Natural killer cell (primary cell): ENCODE data around the gene SUPT16H. TPM values are rescaled to one million over a fixed set of nuclear protein-coding genes. Genes with fewer than 3 reads are reported as not detected.
A peak's percentile ranks its signal among the peaks of the same experiment; 100 is the strongest.

ENCODE experiments used
- ATAC-seq, 3 donors: fragments of 150-1000 bp in 2 of 3; fragments of 200-7000 bp in 1 of 3; cut with Tn5 transposase; 1 replicate in 1 of 3; 2 replicates in 2 of 3; pipeline ENCODE4 v1.10.0; 2021; ENCODE audit warnings: mild to moderate bottlenecking in 2 of 3, moderate library complexity in 2 of 3
- DNase-seq, 2 donors: peaks; one replicate each; pipeline versions ENCODE4 v3.0.0 to v3.0.0-alpha.2; 2013 to 2021; ENCODE audit warnings: mixed read lengths in 1 of 2
- H3K27ac ChIP-seq: one replicate; pipeline ENCODE4 v1.5.1; 2013; ENCODE audit warnings: mild to moderate bottlenecking, low read length
- H3K27me3 ChIP-seq: one replicate; pipeline ENCODE4 v1.6.1; 2013; ENCODE audit warnings: low read length; ENCODE audit not compliant: control insufficient read depth, insufficient read depth
- H3K36me3 ChIP-seq: one replicate; pipeline ENCODE4 v1.6.1; 2013; ENCODE audit warnings: low read length; ENCODE audit not compliant: control insufficient read depth, insufficient read depth
- H3K4me1 ChIP-seq: one replicate; pipeline ENCODE4 v1.6.1; 2013; ENCODE audit warnings: low read length; ENCODE audit not compliant: control insufficient read depth, insufficient read depth
- H3K4me3 ChIP-seq: one replicate; pipeline ENCODE4 v1.5.1; 2013; ENCODE audit warnings: low read length
- H3K9me3 ChIP-seq: one replicate; pipeline ENCODE4 v1.6.1; 2013; ENCODE audit warnings: low read length; ENCODE audit not compliant: control insufficient read depth, insufficient read depth
- H3K27ac Mint-ChIP-seq, 2 donors: one replicate each; pipeline ENCODE4 v1.8.0; 2022; ENCODE audit warnings: mild to moderate bottlenecking in 2 of 2, mixed read lengths in 2 of 2, moderate library complexity in 1 of 2
- H3K27me3 Mint-ChIP-seq, 2 donors: one replicate each; pipeline ENCODE4 v1.8.0; 2022; ENCODE audit warnings: low read depth in 2 of 2, mixed read lengths in 2 of 2
- H3K36me3 Mint-ChIP-seq: one replicate; pipeline ENCODE4 v1.8.0; 2022; ENCODE audit warnings: mixed read lengths
- H3K4me1 Mint-ChIP-seq, 2 donors: one replicate each; pipeline ENCODE4 v1.8.0; 2022; ENCODE audit warnings: mixed read lengths in 2 of 2
- H3K4me3 Mint-ChIP-seq: one replicate; pipeline ENCODE4 v1.8.0; 2022; ENCODE audit warnings: mild to moderate bottlenecking, moderate library complexity, mixed read lengths
- H3K9me3 Mint-ChIP-seq, 2 donors: one replicate each; pipeline ENCODE4 v1.8.0; 2022; ENCODE audit warnings: mixed read lengths in 2 of 2
- WGBS: methylation state at CpG from one replicate; pipeline ENCODE4 v1.1.7; 2013; ENCODE audit warnings: missing lambda C conversion rate; ENCODE audit not compliant: insufficient coverage; 5-methylcytosine and 5-hydroxymethylcytosine counted together
- intact Hi-C: fragments of 100-400 bp; cut with micrococcal nuclease; formaldehyde crosslinking; loops from one replicate; pipeline ENCODE4 v1.14.2; 2022
- total RNA-seq, 4 donors: library from RNA; stranded (reverse); fragments of 120-200 nt in 1 of 4; gene quantifications; one replicate each; pipeline versions ENCODE4 v1.2.3 to v1.2.4, GENCODE V29; 2013 to 2022
- TF ChIP-seq, protein P1 (sequence below): fragments of 200-600 bp; IDR thresholded peaks from one replicate; pipeline ENCODE4 v1.8.0; 2022; ENCODE audit warnings: antibody characterized with exemption

The SUPT16H gene
- total RNA-seq = 10 to 100 TPM; 60.3 to 72.6 (median 65.1) TPM
- total RNA-seq (2013) = 86.6 TPM

GRCh38 chr14:21383848-21384493 is at the start of gene SUPT16H:
TSS of gene SUPT16H (minus strand) at chr14:21384019. CDS start at chr14:21383927, 92 bp downstream.
- peak; percentile 89 to 98 (median 93) for ATAC-seq
- TF ChIP-seq, protein P1, sequence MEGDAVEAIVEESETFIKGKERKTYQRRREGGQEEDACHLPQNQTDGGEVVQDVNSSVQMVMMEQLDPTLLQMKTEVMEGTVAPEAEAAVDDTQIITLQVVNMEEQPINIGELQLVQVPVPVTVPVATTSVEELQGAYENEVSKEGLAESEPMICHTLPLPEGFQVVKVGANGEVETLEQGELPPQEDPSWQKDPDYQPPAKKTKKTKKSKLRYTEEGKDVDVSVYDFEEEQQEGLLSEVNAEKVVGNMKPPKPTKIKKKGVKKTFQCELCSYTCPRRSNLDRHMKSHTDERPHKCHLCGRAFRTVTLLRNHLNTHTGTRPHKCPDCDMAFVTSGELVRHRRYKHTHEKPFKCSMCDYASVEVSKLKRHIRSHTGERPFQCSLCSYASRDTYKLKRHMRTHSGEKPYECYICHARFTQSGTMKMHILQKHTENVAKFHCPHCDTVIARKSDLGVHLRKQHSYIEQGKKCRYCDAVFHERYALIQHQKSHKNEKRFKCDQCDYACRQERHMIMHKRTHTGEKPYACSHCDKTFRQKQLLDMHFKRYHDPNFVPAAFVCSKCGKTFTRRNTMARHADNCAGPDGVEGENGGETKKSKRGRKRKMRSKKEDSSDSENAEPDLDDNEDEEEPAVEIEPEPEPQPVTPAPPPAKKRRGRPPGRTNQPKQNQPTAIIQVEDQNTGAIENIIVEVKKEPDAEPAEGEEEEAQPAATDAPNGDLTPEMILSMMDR = no peak
- intact Hi-C loops = loop anchor here (1.0 to 5.0 kb wide), 5 partner anchors 53 to 152 kb away; partner anchors contain the start of genes CHD8, HNRNPC and TOX4
- Histone ChIP-seq H3K36me3 (peaks cover 9% of the 10 kb centered on the region), H3K4me1 (peaks cover 17% of the 10 kb centered on the region), H3K27me3 (no peaks in the 10 kb centered on the region), H3K27ac (peak within 1 kb of the TSS; percentile 93), H3K4me3 (peak within 1 kb of the TSS; percentile 96), H3K9me3 (no peaks in the 10 kb centered on the region)
- Mint-ChIP-seq H3K36me3 (no peaks in the 10 kb centered on the region), H3K4me3 (peak within 1 kb of the TSS; percentile 98), H3K4me1 (peaks cover 33% of the 10 kb centered on the region in 2 donors), H3K27me3 (no peaks in the 10 kb centered on the region), H3K9me3 (no peaks in the 10 kb centered on the region), H3K27ac (peak within 1 kb of the TSS; percentile 96 to 99)
- under 1% methylated on average over 54 of the region's 54 CpGs for WGBS
- DNase-seq = peak; percentile 89 to 96

DNA sequence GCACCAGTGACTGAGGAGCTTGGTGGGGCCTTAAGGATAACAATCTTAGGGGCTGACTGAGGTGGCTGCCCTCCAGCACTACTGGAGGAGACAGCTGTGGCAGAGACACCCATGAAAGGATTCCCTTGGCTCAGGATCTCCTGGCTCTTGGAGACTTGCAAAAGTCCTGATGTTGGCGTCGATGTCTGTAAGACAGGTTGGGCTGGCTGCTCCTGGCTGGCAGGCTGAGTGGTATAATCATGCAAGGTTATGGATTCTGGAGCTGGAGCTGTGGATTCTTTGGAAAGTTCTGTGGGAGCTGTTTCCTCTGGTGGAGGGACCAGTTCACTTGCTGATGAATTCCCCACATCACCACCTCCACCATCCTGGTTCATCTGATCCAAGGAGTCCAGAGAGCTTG is 47.3 kb upstream of the SUPT16H start:
- 100% methylated on average over 2 of the region's 2 CpGs for WGBS
- H3K36me3 Mint-ChIP-seq = peaks cover 14% of the 10 kb centered on the region
- H3K27me3 Mint-ChIP-seq = no peaks in the 10 kb centered on the region

GRCh38 chr14:21428930-21429329 is 45.1 kb upstream of the SUPT16H start:
- Histone ChIP-seq H3K36me3 (peaks cover 70% of the 10 kb centered on the region), H3K27me3 (no peaks in the 10 kb centered on the region), H3K9me3 (no peaks in the 10 kb centered on the region), H3K27ac (no peak overlapping the region), H3K4me1 (no peaks in the 10 kb centered on the region), H3K4me3 (no peak overlapping the region)
- no peak for DNase-seq
- TF ChIP-seq, protein P1 = no peak
- Mint-ChIP-seq H3K4me1 (peaks cover 0 to 18% of the 10 kb centered on the region in 2 donors), H3K36me3 (peaks cover 26% of the 10 kb centered on the region), H3K27me3 (no peaks in the 10 kb centered on the region), H3K27ac (no peak overlapping the region), H3K4me3 (no peak overlapping the region), H3K9me3 (no peaks in the 10 kb centered on the region)
- no peak for ATAC-seq
- intact Hi-C loops = no loop called here
- WGBS = 100% methylated on average over 2 of the region's 4 CpGs

More for the DNA sequence above, 47.3 kb upstream of the SUPT16H start:
- Histone ChIP-seq H3K27me3 (no peaks in the 10 kb centered on the region), H3K4me1 (no peaks in the 10 kb centered on the region), H3K36me3 (peaks cover 51% of the 10 kb centered on the region), H3K27ac (no peak overlapping the region), H3K9me3 (no peaks in the 10 kb centered on the region), H3K4me3 (no peak overlapping the region)
- no peak overlapping the region for H3K4me3 Mint-ChIP-seq
- H3K4me1 Mint-ChIP-seq = peaks cover 18 to 35% of the 10 kb centered on the region in 2 donors
- H3K9me3 Mint-ChIP-seq = no peaks in the 10 kb centered on the region
- TF ChIP-seq, protein P1 = no peak
- H3K27ac Mint-ChIP-seq = no peak overlapping the region
- intact Hi-C loops = no loop called here
- peak in 1 of 3 donors; percentile 14 for ATAC-seq
- no peak for DNase-seq
